K562 (cell line): ENCODE results near the gene SLC7A14. TPM values are rescaled to one million over a fixed set of nuclear protein-coding genes. Genes with fewer than 3 reads are reported as not detected.

ENCODE experiments used
- BRD9 ChIP-seq: fragments of 450-650 bp; IDR thresholded peaks from 2 replicates; pipeline ENCODE4 v1.6.1; 2018; ENCODE audit warnings: low read depth; ENCODE audit not compliant: partially characterized antibody
- CREB3 ChIP-seq: fragments of 450-650 bp; conservative IDR thresholded peaks from 2 replicates; pipeline ENCODE4 v1.6.1; 2016; ENCODE audit warnings: missing genetic modification characterization, low read depth, mild to moderate bottlenecking, missing compliant biosample characterization, moderate library complexity
- DMBX1 ChIP-seq: fragments of 250-450 bp; sonication (Bioruptor Pico); IDR thresholded peaks from 2 replicates; pipeline ENCODE4 v1.8.0; 2022; ENCODE audit warnings: inconsistent platforms, mild to moderate bottlenecking, moderate library complexity, borderline replicate concordance
- FOSL1 ChIP-seq: fragments of 200-800 bp; sonication (Bioruptor generic); conservative IDR thresholded peaks from 2 replicates; pipeline ENCODE4 v1.6.1; 2016; ENCODE audit warnings: missing genetic modification characterization, missing compliant biosample characterization
- JUND ChIP-seq, 2 experiments: IDR thresholded peaks; 2 replicates in 1 of 2; 3 replicates in 1 of 2; pipeline ENCODE4 v1.6.1; 2011; ENCODE audit warnings: borderline replicate concordance in 2 of 2, low read depth in 2 of 2, low read length in 2 of 2, improper control_type of control experiment in 1 of 2, missing biosample characterization in 1 of 2, missing genetic modification characterization in 1 of 2, missing genetic modification reagents in 1 of 2
- SMAD2 ChIP-seq: fragments of 150-350 bp; IDR thresholded peaks from 2 replicates; pipeline ENCODE4 v1.6.1; 2014; ENCODE audit warnings: low read depth, mild to moderate bottlenecking, low read length
- ZNF592 ChIP-seq: fragments of 450-650 bp; IDR thresholded peaks from 2 replicates; pipeline ENCODE4 v1.6.1; 2017; ENCODE audit warnings: antibody characterized with exemption, mild to moderate bottlenecking
- polyA plus RNA-seq, 8 experiments: library from polyadenylated mRNA; depleted of rRNA in 4 of 8; stranded (reverse) in 5 of 8; unstranded in 3 of 8; fragments of >200 nt; fragmentation: Nextera tagmentation in 2 of 8; fragmentation: Illumina TruSeq in 1 of 8; extraction: Ambion mirVana in 2 of 8; extraction: Trizol in 1 of 8; gene quantifications; 2 replicates each; pipeline versions ENCODE4 v1.2.1 to v1.2.3, GENCODE V29; 2011 to 2014; ENCODE audit warnings: inconsistent platforms in 1 of 8, missing spikeins in 1 of 8
- total RNA-seq, 7 experiments: library from RNA; depleted of rRNA in 6 of 7; stranded (reverse); fragments of >200 nt in 6 of 7; fragmentation: Illumina TruSeq in 2 of 7; extraction: Trizol in 2 of 7; gene quantifications; 2 replicates each; pipeline versions ENCODE4 v1.2.1 to v1.2.3, GENCODE V29; 2011 to 2021; ENCODE audit warnings: low replicate concordance in 1 of 7

The SLC7A14 gene
- total and polyA plus RNA-seq, 9 of the 15 experiments (the other 6 are each of a cell fraction or from before 2014, with no cell fraction given): not detected

- TF ChIP-seq DMBX1 (CRISPR knock-in tag): no peak
- TF ChIP-seq JUND (IDR thresholded peaks at IDR 0.05; ENCODE audit: borderline replicate concordance, low read depth, low read length): peak; percentile 44; the same call in 1 of the 2 replicates
- TF ChIP-seq JUND (tag; IDR thresholded peaks at IDR 0.05; ENCODE audit: borderline replicate concordance, low read depth, low read length): no peak; the same call in 2 of the 3 replicates
- TF ChIP-seq CREB3 (tag): no peak
- no peak for TF ChIP-seq BRD9
- no peak for TF ChIP-seq SMAD2
- TF ChIP-seq ZNF592: peak; percentile 48; the same call in 1 of the 2 replicates
- TF ChIP-seq FOSL1 (tag): peak; percentile 71
Measured at GRCh38 chr3:170560296-170560695, 25.6 kb downstream of the SLC7A14 start (continued).
